Neural cell (in vitro differentiated cells): ENCODE data around the gene SLC35B2. TPM values are rescaled to one million over a fixed set of nuclear protein-coding genes. Genes with fewer than 3 reads are reported as not detected.
A peak's percentile ranks its signal among the peaks of the same experiment; 100 is the strongest.

Experiments used
- H2AFZ ChIP-seq: fragments of 200-600, 300-800 bp; sonication (generic), shearing (Covaris generic); 2 replicates; pipeline ENCODE4 v1.6.0; 2014; ENCODE audit warnings: low read depth, mild to moderate bottlenecking, antibody characterized with exemption, low read length, moderate library complexity
- H3F3A ChIP-seq: fragments of 200-600 bp; shearing (Covaris generic); 2 replicates; pipeline ENCODE4 v1.6.1; 2016; ENCODE audit warnings: mild to moderate bottlenecking, moderate library complexity, mixed read lengths, antibody characterized with exemption, low read length; ENCODE audit not compliant: insufficient read depth, poor library complexity, severe bottlenecking
- H3K27ac ChIP-seq: fragments of 200-600, 300-800 bp; sonication (generic), shearing (Covaris generic); 2 replicates; pipeline ENCODE4 v1.5.1; 2014; ENCODE audit warnings: mild to moderate bottlenecking, low read length, moderate library complexity
- H3K27me3 ChIP-seq: fragments of 300-800, 200-600 bp; sonication (generic), shearing (Covaris generic); 2 replicates; pipeline ENCODE4 v1.6.0; 2014; ENCODE audit warnings: mild to moderate bottlenecking, low read depth, low read length, moderate library complexity; ENCODE audit not compliant: insufficient read depth
- H3K36me3 ChIP-seq: fragments of 300-800, 200-600 bp; sonication (generic), shearing (Covaris generic); 2 replicates; pipeline ENCODE4 v1.5.1; 2014; ENCODE audit warnings: mild to moderate bottlenecking, antibody characterized with exemption, low read length, moderate library complexity; ENCODE audit not compliant: insufficient read depth
- H3K4me2 ChIP-seq: fragments of 300-800, 200-600 bp; sonication (generic), shearing (Covaris generic); 2 replicates; pipeline ENCODE4 v1.6.0; 2014; ENCODE audit warnings: mild to moderate bottlenecking, low read length
- H3K4me3 ChIP-seq: fragments of 300-800, 200-600 bp; sonication (generic), shearing (Covaris generic); 2 replicates; pipeline ENCODE4 v1.5.1; 2014; ENCODE audit warnings: mild to moderate bottlenecking, low read length, moderate library complexity
- H3K79me2 ChIP-seq: fragments of 200-600 bp; shearing (Covaris generic); replicated peaks from 2 replicates; pipeline ENCODE4 v1.6.0; 2014; ENCODE audit warnings: mild to moderate bottlenecking, low read length, moderate library complexity; ENCODE audit not compliant: insufficient read depth
- H3K9ac ChIP-seq: fragments of 300-800, 200-600 bp; sonication (generic), shearing (Covaris generic); 2 replicates; pipeline ENCODE4 v1.6.1; 2016; ENCODE audit warnings: mild to moderate bottlenecking, low read length, mixed read lengths
- H3K9me2 ChIP-seq: fragments of 200-600 bp; shearing (Covaris generic); 2 replicates; pipeline ENCODE4 v1.6.1; 2016; ENCODE audit warnings: mild to moderate bottlenecking, low read length, mixed read lengths; ENCODE audit not compliant: insufficient read depth
- H3K9me3 ChIP-seq: fragments of 200-600, 300-800 bp; sonication (generic), shearing (Covaris generic); 2 replicates; pipeline ENCODE4 v1.6.1; 2016; ENCODE audit warnings: mild to moderate bottlenecking, mixed run types, low read length, moderate library complexity, mixed read lengths
- H4K20me1 ChIP-seq: fragments of 200-600 bp; shearing (Covaris generic); 2 replicates; pipeline ENCODE4 v1.6.1; 2016; ENCODE audit warnings: mild to moderate bottlenecking, mixed run types; ENCODE audit not compliant: insufficient read depth
- EP300 ChIP-seq: fragments of 450-650 bp; conservative IDR thresholded peaks from 2 replicates; pipeline ENCODE4 v1.6.1; 2014; ENCODE audit warnings: antibody characterized with exemption, mild to moderate bottlenecking, moderate library complexity; ENCODE audit not compliant: poor library complexity, severe bottlenecking
- EZH2 ChIP-seq: fragments of 200-600, 300-800 bp; shearing (Covaris generic), sonication (generic); IDR thresholded peaks from 2 replicates; pipeline ENCODE4 v1.6.1; 2014; ENCODE audit warnings: antibody characterized with exemption, low read length, borderline replicate concordance, mild to moderate bottlenecking; ENCODE audit not compliant: insufficient read depth, poor library complexity, severe bottlenecking
- MXI1 ChIP-seq: fragments of 450-650 bp; conservative IDR thresholded peaks from 2 replicates; pipeline ENCODE4 v1.6.1; 2014; ENCODE audit warnings: antibody characterized with exemption, mild to moderate bottlenecking; ENCODE audit not compliant: poor library complexity, severe bottlenecking
- POLR2AphosphoS5 ChIP-seq: IDR thresholded peaks from 2 replicates; pipeline ENCODE4 v1.6.1; 2012
- RAD21 ChIP-seq: fragments of 450-650 bp; conservative IDR thresholded peaks from 2 replicates; pipeline ENCODE4 v1.6.1; 2014; ENCODE audit warnings: antibody characterized with exemption, mild to moderate bottlenecking, moderate library complexity
- SMC3 ChIP-seq: fragments of 450-650 bp; conservative IDR thresholded peaks from 2 replicates; pipeline ENCODE4 v1.6.1; 2014; ENCODE audit warnings: antibody characterized with exemption, mild to moderate bottlenecking, moderate library complexity; ENCODE audit not compliant: poor library complexity
- TAF1 ChIP-seq: IDR thresholded peaks from 2 replicates; pipeline ENCODE4 v1.6.1; 2012; ENCODE audit warnings: low read depth
- polyA plus RNA-seq: library from polyadenylated mRNA; depleted of rRNA; stranded (reverse); fragments of >200 nt; gene quantifications from 2 replicates; pipeline ENCODE4 v1.2.3, GENCODE V29; 2014
- TF ChIP-seq, protein P1 (sequence below): fragments of 450-650 bp; IDR thresholded peaks from 2 replicates; pipeline ENCODE4 v1.5.1; 2014; ENCODE audit warnings: antibody characterized with exemption, mild to moderate bottlenecking, moderate library complexity; ENCODE audit not compliant: poor library complexity, severe bottlenecking
- TF ChIP-seq, protein P2 (sequence below): IDR thresholded peaks from 2 replicates; pipeline ENCODE4 v1.6.1; 2012; ENCODE audit warnings: borderline replicate concordance

Gene SLC35B2
- polyA plus RNA-seq, 1 donor from 2014 or later: 44.5 TPM

DNA sequence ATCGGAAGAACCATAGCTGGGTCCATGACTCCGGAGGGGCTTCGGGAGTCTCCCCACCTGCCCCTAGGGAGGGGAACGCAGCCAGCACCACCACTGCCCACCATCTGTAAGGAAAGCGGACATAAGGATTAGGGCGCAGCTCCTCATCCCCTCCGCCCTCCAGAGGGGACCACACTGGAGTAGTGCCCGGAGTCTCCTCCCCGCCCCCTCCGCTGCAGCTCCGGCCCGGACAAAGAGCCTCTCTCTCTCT, 628 bp downstream of the SLC35B2 start:
- Histone ChIP-seq H3K36me3 (peaks cover 3% of the 10 kb centered on the region), H3K9me3 (no peaks in the 10 kb centered on the region), H2AFZ (peak overlapping the region; percentile 94), H3K9me2 (no peaks in the 10 kb centered on the region), H3K79me2 (peaks cover 24% of the 10 kb centered on the region), H3K27ac (peak overlapping the region; percentile 86), H3K4me2 (peak overlapping the region; percentile 94), H4K20me1 (no peaks in the 10 kb centered on the region), H3F3A (no peaks in the 10 kb centered on the region), H3K27me3 (no peaks in the 10 kb centered on the region), H3K4me3 (peak overlapping the region; percentile 98), H3K9ac (peak overlapping the region; percentile 96)
- no peak for TF ChIP-seq EZH2
- TF ChIP-seq, protein P1, sequence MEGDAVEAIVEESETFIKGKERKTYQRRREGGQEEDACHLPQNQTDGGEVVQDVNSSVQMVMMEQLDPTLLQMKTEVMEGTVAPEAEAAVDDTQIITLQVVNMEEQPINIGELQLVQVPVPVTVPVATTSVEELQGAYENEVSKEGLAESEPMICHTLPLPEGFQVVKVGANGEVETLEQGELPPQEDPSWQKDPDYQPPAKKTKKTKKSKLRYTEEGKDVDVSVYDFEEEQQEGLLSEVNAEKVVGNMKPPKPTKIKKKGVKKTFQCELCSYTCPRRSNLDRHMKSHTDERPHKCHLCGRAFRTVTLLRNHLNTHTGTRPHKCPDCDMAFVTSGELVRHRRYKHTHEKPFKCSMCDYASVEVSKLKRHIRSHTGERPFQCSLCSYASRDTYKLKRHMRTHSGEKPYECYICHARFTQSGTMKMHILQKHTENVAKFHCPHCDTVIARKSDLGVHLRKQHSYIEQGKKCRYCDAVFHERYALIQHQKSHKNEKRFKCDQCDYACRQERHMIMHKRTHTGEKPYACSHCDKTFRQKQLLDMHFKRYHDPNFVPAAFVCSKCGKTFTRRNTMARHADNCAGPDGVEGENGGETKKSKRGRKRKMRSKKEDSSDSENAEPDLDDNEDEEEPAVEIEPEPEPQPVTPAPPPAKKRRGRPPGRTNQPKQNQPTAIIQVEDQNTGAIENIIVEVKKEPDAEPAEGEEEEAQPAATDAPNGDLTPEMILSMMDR: no peak
- TF ChIP-seq POLR2AphosphoS5: no peak
- TF ChIP-seq RAD21: no peak
- TF ChIP-seq SMC3: no peak
- TF ChIP-seq TAF1: no peak
- TF ChIP-seq, protein P2, sequence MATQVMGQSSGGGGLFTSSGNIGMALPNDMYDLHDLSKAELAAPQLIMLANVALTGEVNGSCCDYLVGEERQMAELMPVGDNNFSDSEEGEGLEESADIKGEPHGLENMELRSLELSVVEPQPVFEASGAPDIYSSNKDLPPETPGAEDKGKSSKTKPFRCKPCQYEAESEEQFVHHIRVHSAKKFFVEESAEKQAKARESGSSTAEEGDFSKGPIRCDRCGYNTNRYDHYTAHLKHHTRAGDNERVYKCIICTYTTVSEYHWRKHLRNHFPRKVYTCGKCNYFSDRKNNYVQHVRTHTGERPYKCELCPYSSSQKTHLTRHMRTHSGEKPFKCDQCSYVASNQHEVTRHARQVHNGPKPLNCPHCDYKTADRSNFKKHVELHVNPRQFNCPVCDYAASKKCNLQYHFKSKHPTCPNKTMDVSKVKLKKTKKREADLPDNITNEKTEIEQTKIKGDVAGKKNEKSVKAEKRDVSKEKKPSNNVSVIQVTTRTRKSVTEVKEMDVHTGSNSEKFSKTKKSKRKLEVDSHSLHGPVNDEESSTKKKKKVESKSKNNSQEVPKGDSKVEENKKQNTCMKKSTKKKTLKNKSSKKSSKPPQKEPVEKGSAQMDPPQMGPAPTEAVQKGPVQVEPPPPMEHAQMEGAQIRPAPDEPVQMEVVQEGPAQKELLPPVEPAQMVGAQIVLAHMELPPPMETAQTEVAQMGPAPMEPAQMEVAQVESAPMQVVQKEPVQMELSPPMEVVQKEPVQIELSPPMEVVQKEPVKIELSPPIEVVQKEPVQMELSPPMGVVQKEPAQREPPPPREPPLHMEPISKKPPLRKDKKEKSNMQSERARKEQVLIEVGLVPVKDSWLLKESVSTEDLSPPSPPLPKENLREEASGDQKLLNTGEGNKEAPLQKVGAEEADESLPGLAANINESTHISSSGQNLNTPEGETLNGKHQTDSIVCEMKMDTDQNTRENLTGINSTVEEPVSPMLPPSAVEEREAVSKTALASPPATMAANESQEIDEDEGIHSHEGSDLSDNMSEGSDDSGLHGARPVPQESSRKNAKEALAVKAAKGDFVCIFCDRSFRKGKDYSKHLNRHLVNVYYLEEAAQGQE: no peak
- no peak for TF ChIP-seq EP300
- TF ChIP-seq MXI1: no peak

DNA sequence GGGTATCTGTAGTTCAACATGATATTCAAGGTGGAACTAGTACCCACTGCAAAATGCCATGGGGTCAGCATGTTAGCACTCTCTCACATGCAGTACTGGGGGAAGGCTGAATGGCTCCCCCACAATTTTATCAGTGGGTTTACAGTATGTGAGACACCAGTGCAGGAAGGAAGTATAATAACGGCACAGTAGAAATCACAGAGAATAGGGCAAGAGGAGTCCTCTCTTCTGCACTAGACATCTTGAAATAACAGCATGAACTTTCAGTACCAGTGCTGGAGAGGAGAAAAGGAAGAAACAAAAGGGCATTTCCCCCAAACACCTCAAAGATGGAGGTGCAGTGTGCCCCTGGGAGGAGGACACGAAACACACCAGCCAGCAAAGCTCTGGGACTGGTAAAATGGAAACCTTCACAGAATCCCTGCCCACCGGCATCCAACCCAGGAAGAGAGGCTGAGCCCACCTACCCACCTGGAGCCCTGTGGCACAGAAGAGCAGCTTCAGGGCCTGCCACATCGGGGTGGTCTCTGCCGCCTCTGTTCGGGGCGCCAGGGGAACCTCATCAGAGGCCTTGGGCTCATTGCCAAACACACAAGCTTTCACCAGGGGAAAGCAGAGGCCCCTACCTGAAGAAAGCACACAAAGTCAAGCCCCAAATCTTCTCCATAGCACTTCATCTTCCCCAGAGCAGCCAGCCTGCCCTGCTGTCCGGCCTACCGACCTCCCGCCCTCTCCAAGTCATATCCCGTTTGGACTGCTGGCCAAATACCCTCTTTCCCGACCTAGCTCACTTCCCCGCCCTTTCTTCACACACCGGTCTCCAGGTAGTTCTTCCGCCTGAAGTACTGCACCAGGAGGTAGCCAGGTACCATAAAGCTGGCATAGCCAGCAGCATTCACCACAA, 1.2 kb downstream of the SLC35B2 start:
- H3F3A ChIP-seq: no peaks in the 10 kb centered on the region
- H3K27me3 ChIP-seq: no peaks in the 10 kb centered on the region
- no peak for TF ChIP-seq EZH2
- peak; percentile 11 for TF ChIP-seq POLR2AphosphoS5
- no peak for TF ChIP-seq EP300
- TF ChIP-seq, protein P1: no peak
- TF ChIP-seq SMC3: no peak
- TF ChIP-seq, protein P2: no peak
- TF ChIP-seq TAF1: no peak
- H3K9me3 ChIP-seq: no peaks in the 10 kb centered on the region
- peaks cover 27% of the 10 kb centered on the region for H3K79me2 ChIP-seq
- no peaks in the 10 kb centered on the region for H4K20me1 ChIP-seq
- H2AFZ ChIP-seq: peak overlapping the region; percentile 94
- H3K27ac ChIP-seq: peak overlapping the region; percentile 86
- peak overlapping the region; percentile 98 for H3K4me3 ChIP-seq
- no peaks in the 10 kb centered on the region for H3K9me2 ChIP-seq
- H3K4me2 ChIP-seq: peak overlapping the region; percentile 94
- H3K36me3 ChIP-seq: peaks cover 8% of the 10 kb centered on the region
- H3K9ac ChIP-seq: peak overlapping the region; percentile 96
